ENCODE data around the gene HPN. TPM values are rescaled to one million over a fixed set of nuclear protein-coding genes. Genes with fewer than 3 reads are reported as not detected.
"Not testable (repeated sequence)": the region's sequence is repeated elsewhere in the genome, so short reads cannot be mapped to it uniquely, and the experiment has no call there.

Gene HPN
- total RNA-seq, 1 experiment from 2014 or later, result not detected

DNA sequence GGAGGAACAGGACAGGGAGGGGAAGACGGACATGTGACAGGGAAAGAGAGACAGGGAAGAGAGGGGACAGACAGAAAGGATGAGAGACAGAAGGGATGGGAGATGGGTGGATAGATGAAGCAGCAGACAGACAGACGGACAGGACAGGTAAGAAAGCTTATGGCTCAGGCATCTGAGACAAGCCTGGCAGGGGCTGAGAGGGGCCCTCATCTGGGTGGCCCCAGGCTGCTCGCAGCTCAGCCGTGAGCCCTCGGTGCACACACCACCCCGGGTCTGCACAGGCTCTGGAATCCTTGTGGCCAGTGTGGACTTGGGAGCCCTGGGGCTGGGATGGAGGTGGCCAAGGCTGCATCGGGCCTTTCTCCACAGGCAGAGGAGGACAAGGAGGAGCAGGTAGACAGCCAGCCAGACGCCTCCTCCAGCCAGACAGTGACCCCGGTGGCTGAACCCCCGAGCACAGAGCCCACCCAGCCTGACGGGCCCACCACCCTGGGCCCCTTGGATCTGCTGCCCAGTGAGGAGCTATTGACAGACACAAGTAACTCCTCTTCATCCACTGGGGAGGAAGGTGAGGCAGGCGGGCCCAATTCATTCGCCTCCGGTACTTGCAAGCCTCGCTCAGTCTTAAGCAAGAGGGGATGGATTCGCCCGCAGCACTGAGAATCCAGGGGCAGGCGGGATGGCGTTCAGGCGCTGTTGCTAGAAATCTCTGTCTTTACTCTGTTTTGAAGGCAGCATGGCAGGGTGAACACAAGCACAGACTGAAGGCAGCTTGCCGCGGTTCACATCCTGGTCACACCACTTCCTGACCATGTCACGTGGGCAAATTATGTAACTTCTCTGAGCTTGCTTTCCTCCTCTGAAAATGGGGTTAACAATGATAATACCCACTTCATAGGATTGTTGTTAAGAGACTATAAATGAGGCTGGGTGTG, 27.4 kb upstream of the HPN start:
- Histone ChIP-seq H3K27ac (no peak overlapping the region), H3K4me3 (no peak overlapping the region), H3K36me3 (peaks cover 86% of the 10 kb centered on the region), H3K4me1 (replicated peaks) (peaks cover 8% of the 10 kb centered on the region), H3K27me3 (replicated peaks) (no peaks in the 10 kb centered on the region), H3K9me3 (replicated peaks) (no peaks in the 10 kb centered on the region)
- DNase-seq (ENCODE audit: low read depth in 1 of 2, low spot score in 2 of 2), result peak in 1 of 2 experiments; percentile 36

DNA sequence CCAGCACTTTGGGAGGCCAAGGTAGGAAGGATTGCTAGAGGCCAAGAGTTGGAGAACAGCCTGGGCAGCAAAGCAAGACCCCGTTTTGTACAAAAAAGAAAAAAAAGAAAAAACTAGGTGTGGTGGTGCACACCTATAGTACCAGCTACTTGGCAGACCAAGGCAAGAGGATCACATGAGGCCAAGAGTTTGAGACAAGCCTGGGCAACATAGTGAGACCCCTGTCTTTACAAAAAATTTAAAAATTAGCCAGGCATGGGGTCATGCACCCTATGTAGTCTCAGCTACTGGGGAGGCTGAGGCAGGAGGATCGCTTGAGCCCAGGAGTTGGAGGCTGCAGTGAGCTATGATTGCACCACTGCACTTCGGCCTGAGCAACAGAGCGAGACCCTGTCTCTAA, 26.7 kb upstream of the HPN start:
- H3K36me3 ChIP-seq, result peaks cover 86% of the 10 kb centered on the region
- H3K9me3 ChIP-seq (replicated peaks), result not testable (repeated sequence)

DNA sequence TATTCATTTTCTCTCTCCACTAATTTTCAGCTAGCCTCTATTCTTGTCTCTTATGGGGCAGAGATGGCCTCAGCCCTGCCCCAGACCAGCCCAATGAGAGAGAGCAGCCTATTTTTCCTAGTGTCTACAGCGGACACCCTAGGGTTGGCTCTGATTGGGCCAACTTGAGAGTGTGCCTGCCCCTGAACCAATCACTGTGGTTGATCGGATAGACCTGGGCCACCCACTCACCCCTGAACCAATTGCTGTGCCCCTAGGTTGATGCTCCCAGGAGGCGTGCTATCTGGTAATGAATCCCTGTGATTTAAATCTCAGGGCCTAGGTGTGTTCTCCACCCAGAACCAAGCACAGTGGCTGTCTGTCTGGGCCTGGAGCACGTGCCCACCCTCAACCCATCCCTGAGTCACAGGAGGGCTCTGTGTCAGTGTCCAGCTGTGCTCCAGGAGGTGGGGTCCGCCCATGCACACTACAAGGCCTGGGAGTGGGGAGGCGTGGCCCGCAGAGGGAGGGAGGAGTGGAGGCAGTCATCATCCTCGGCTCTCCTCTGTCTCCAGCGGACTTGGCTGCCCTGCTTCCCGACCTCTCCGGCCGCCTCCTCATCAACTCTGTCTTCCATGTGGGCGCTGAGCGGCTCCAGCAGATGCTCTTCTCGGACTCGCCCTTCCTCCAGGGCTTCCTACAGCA, 26.1 kb upstream of the HPN start:
- H3K27me3 ChIP-seq (replicated peaks), result no peaks in the 10 kb centered on the region
- H3K9me3 ChIP-seq (replicated peaks), result no peaks in the 10 kb centered on the region
- H3K27ac ChIP-seq, result no peak overlapping the region
- H3K4me1 ChIP-seq (replicated peaks), result peaks cover 8% of the 10 kb centered on the region
- no peak for DNase-seq (ENCODE audit: low read depth in 1 of 2, low spot score in 2 of 2)
- H3K4me3 ChIP-seq, result no peak overlapping the region
- peaks cover 85% of the 10 kb centered on the region for H3K36me3 ChIP-seq

More for the DNA sequence above, 26.7 kb upstream of the HPN start:
- not testable (repeated sequence) for H3K27ac ChIP-seq; H3K4me1 ChIP-seq (replicated peaks); H3K4me3 ChIP-seq; H3K27me3 ChIP-seq (replicated peaks); DNase-seq (ENCODE audit: low read depth in 1 of 2, low spot score in 2 of 2)

DNA sequence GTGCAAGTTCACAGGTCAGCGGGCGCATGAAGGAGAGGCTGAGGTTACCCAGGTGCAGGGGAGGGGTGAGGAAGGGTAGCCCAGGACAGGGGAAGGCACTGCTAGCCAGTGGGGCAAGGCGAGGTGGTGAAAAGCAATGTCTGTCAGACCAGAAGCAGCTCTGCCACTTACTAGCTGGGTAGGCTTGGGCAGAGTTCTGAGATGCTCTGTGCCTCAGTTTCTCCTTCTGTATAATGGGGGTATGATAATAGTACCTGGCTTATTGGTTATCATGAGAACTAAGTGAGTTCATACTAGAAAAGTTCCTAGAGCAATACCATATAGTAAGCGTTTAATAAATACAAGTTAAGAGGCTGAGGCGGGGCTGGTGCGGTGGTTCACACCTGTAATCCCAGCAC, 25.6 kb upstream of the HPN start:
- H3K4me3 ChIP-seq, result no peak overlapping the region
- no peaks in the 10 kb centered on the region for H3K27me3 ChIP-seq (replicated peaks)
- peaks cover 85% of the 10 kb centered on the region for H3K36me3 ChIP-seq
- H3K4me1 ChIP-seq (replicated peaks), result peaks cover 8% of the 10 kb centered on the region
- no peak for DNase-seq (ENCODE audit: low read depth in 1 of 2, low spot score in 2 of 2)
- H3K27ac ChIP-seq, result no peak overlapping the region
- no peaks in the 10 kb centered on the region for H3K9me3 ChIP-seq (replicated peaks)

DNA sequence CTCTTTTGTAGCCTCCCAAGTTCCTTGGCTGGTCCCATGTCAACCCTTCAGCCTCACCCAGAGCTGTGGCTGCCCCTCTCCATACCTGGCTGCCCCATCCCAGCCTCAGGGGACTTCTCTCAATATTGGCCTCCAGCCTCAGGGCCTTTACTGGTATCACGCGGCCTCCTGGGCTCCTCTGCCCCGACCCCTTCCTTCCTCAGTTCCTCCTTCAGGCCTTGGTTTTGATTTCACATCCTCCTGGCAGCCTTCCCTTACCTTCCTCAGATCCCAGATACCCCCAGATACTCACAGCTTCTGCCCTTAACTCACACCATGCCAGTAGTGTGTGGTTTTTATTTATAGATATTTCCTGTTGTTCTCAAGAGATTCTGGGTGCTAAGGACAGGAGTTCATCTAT, 24.0 kb upstream of the HPN start:
- Histone ChIP-seq H3K27me3 (replicated peaks) (no peaks in the 10 kb centered on the region), H3K27ac (no peak overlapping the region), H3K36me3 (peaks cover 88% of the 10 kb centered on the region), H3K4me3 (no peak overlapping the region), H3K4me1 (replicated peaks) (peaks cover 7% of the 10 kb centered on the region), H3K9me3 (replicated peaks) (no peaks in the 10 kb centered on the region)
- no peak for DNase-seq (ENCODE audit: low read depth in 1 of 2, low spot score in 2 of 2)

DNA sequence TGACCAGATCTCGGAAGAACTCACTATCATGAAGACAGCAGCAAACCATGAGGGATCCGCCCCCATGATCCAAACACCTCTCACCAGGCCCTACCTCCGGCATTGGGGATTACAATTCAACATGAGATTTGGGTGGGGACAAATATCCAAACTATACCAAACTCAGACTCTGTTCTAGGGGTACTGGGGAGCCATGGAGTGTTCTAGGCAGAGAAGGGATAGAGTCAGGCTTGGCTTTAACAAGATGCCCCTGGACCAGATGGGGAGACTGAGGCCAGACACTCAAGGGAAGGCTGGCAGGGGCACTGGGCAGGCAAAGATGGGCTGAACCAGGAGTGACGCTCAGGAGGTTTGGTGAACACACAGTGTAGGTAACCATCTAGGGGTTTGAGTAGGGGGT, 23.1 kb upstream of the HPN start:
- Histone ChIP-seq H3K27me3 (replicated peaks) (no peaks in the 10 kb centered on the region), H3K4me1 (replicated peaks) (no peaks in the 10 kb centered on the region), H3K36me3 (peaks cover 86% of the 10 kb centered on the region), H3K4me3 (no peak overlapping the region), H3K9me3 (replicated peaks) (no peaks in the 10 kb centered on the region), H3K27ac (no peak overlapping the region)
- DNase-seq (ENCODE audit: low read depth in 1 of 2, low spot score in 2 of 2), result no peak

DNA sequence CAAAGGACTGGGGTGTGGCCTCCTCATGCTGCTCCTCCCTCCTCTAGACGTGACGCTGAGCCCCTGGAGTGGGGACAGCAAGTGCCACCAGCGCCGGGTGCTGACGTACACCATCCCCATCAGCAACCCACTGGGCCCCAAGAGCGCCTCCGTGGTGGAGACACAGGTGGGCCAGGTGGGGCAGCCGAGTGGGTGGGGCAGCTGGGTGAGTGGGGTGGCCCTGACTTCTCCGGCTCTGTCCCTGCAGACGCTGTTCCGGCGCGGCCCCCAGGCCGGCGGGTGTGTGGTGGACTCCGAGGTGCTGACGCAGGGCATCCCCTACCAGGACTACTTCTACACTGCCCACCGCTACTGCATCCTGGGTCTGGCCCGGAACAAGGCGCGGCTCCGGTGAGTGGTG, 22.4 kb upstream of the HPN start:
- peaks cover 86% of the 10 kb centered on the region for H3K36me3 ChIP-seq
- H3K4me1 ChIP-seq (replicated peaks), result no peaks in the 10 kb centered on the region

DNA sequence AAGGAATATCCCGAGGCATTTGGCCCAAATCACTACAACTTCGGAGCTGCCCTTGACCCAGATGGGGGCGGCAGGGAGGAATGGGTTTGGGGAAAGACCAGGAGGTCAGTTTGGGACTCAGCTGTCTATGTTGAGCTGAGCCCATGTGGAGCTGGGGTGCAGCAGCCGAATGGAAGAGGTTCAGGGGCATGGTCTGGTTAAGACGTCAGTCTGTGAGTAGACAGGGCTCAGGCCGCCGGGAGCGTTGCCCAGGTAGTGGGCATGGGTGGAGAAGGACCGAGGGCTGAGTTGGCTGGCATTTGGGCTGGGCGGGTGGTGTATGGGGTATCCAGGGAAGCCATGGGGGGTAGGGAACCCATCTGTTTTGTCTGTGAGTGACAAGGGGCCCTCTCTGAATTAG, 20.5 kb upstream of the HPN start:
- Histone ChIP-seq H3K27ac (no peak overlapping the region), H3K27me3 (replicated peaks) (no peaks in the 10 kb centered on the region), H3K9me3 (replicated peaks) (no peaks in the 10 kb centered on the region), H3K36me3 (peaks cover 83% of the 10 kb centered on the region), H3K4me3 (no peak overlapping the region), H3K4me1 (replicated peaks) (no peaks in the 10 kb centered on the region)
- DNase-seq (ENCODE audit: low read depth in 1 of 2, low spot score in 2 of 2), result no peak

More for the DNA sequence above, 22.4 kb upstream of the HPN start:
- Histone ChIP-seq H3K4me3 (no peak overlapping the region), H3K27me3 (replicated peaks) (no peaks in the 10 kb centered on the region), H3K27ac (no peak overlapping the region), H3K9me3 (replicated peaks) (no peaks in the 10 kb centered on the region)
- DNase-seq (ENCODE audit: low read depth in 1 of 2, low spot score in 2 of 2), result no peak

DNA sequence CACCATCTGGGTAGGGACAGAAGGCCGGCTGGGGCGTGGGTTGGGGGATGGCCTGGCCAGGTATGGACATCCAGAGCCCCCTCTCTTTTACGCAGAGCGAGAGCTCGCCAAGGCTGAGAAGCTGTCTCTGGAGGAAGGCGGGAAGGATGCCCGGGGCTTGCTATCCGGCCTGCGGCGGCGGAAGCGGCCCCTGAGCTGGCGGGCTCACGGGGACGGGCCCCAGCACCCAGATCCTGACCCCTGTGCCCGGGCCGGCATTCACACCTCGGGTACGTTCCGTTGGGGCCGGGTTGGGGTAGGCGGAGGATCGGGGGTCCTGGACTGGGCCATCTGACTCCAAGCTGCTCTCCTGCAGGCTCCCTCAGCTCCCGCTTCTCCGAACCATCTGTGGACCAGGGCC, 19.9 kb upstream of the HPN start:
- no peak overlapping the region for H3K27ac ChIP-seq
- no peaks in the 10 kb centered on the region for H3K9me3 ChIP-seq (replicated peaks)
- DNase-seq (ENCODE audit: low read depth in 1 of 2, low spot score in 2 of 2), result no peak
- H3K4me1 ChIP-seq (replicated peaks), result no peaks in the 10 kb centered on the region
- H3K4me3 ChIP-seq, result no peak overlapping the region
- no peaks in the 10 kb centered on the region for H3K27me3 ChIP-seq (replicated peaks)
- H3K36me3 ChIP-seq, result peaks cover 85% of the 10 kb centered on the region

DNA sequence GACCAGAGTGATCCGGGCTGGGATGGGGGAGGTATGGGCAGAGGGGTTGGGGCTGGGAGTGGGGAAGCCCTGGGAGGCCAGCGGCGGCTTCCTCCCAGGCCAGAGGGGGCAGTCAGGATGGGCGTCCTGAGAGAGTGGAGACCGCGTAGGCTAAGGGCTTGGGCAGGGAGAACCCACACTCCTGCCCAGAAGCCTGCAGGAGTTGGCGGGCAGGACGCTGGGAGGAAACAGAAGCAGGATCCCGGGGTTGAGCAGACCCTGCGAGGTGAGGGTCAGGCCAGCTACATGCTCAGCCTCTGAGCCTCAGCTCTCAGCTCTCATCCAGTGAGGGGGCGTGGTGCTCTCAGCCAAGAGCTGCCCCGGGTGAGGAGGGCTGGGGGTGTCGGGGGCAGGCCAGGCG, 19.1 kb upstream of the HPN start:
- Histone ChIP-seq H3K9me3 (replicated peaks) (no peaks in the 10 kb centered on the region), H3K4me3 (no peak overlapping the region), H3K36me3 (peaks cover 89% of the 10 kb centered on the region), H3K27me3 (replicated peaks) (no peaks in the 10 kb centered on the region), H3K27ac (no peak overlapping the region), H3K4me1 (replicated peaks) (no peaks in the 10 kb centered on the region)
- DNase-seq (ENCODE audit: low read depth in 1 of 2, low spot score in 2 of 2), result no peak

DNA sequence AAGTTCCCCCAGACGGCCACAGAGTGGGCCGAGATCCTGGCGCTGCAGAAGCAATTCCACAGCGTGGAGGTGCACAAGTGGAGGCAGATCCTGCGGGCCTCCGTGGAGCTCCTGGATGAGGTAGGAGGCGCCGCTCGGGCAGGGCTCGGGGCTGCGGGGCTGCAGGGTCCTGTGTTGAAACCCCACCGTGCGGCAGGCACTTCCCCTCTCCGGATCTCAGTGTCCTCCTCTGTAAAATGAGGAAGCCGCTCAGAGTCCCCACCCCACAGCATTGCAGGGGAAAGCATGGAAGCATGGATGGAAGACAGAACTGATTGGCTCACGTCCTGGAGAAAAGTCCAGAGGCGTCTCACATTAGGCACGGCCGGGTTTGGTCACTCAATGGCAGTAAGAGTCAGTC, 18.1 kb upstream of the HPN start:
- Histone ChIP-seq H3K27me3 (replicated peaks) (no peaks in the 10 kb centered on the region), H3K9me3 (replicated peaks) (no peaks in the 10 kb centered on the region), H3K36me3 (peaks cover 83% of the 10 kb centered on the region), H3K4me3 (no peak overlapping the region), H3K27ac (no peak overlapping the region), H3K4me1 (replicated peaks) (no peaks in the 10 kb centered on the region)
- DNase-seq (ENCODE audit: low read depth in 1 of 2, low spot score in 2 of 2), result no peak

DNA sequence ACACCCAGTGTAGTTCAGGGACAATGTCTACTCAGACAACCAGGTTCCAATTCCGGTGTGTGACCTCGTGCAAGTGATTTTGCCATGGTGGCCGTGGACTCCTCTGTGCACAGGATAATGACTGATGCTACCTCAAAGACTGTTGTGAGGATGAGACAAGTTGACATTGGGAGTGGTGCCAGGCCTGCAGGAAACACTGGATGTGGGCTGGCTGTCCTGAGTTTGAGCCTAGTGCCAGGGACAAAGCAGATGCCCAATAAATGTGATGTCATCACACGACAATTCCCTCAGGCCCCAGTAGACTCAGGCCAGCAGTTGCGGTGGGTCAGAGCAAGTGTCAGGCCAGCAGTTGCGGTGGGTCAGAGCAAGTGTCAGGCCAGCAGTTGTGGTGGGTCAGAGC, 17.4 kb upstream of the HPN start:
- H3K4me3 ChIP-seq, result no peak overlapping the region
- no peak for DNase-seq (ENCODE audit: low read depth in 1 of 2, low spot score in 2 of 2)
- H3K27ac ChIP-seq, result no peak overlapping the region
- H3K27me3 ChIP-seq (replicated peaks), result no peaks in the 10 kb centered on the region
- H3K9me3 ChIP-seq (replicated peaks), result no peaks in the 10 kb centered on the region
- no peaks in the 10 kb centered on the region for H3K4me1 ChIP-seq (replicated peaks)
- H3K36me3 ChIP-seq, result peaks cover 76% of the 10 kb centered on the region

DNA sequence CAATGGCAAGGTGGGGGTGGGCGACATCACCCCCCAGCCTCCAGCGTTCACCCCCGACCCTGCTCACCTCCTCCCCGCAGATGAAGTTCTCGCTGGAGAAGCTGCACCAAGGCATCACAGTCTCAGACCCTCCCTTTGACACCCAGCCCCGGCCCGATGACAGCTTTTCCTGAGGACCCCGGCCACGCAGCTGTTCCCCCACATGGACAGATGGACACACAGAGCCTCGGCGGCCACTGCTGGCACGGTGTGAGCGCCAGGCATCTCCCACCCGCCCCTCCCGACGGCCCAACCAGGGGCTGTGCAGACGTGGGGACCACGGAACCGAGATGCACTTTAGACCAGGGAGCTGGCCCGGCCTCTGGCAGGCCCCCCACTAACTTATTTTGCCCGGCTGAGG, 15.6 kb upstream of the HPN start:
- Histone ChIP-seq H3K9me3 (replicated peaks) (no peaks in the 10 kb centered on the region), H3K4me3 (no peak overlapping the region), H3K36me3 (peaks cover 61% of the 10 kb centered on the region), H3K4me1 (replicated peaks) (peaks cover 11% of the 10 kb centered on the region), H3K27ac (no peak overlapping the region), H3K27me3 (replicated peaks) (peaks cover 2% of the 10 kb centered on the region; the same call in 1 of the 2 replicates)
- DNase-seq (ENCODE audit: low read depth in 1 of 2, low spot score in 2 of 2), result no peak

DNA sequence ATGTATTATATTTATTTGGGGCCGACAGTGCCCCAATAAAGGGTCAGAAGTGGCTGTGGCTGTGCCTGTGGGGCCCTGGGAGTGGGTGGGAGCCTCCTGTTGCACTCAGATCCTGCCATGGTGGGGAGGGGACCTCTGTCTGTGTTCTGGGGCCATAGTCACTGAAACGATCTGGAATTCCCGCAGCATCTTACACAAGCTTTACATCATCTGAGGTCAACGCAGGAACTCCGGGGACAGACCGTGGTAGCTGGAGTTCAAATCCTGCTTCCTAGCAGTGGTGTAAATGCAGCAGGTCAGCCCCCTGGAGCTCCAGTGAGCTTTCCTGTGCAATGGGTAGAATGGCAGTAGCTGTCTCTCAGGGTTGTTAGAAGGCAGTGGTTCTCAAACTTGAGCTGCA, 15.1 kb upstream of the HPN start:
- H3K9me3 ChIP-seq (replicated peaks), result no peaks in the 10 kb centered on the region
- no peak for DNase-seq (ENCODE audit: low read depth in 1 of 2, low spot score in 2 of 2)
- peaks cover 3% of the 10 kb centered on the region; the same call in 1 of the 2 replicates for H3K27me3 ChIP-seq (replicated peaks)
- H3K27ac ChIP-seq, result no peak overlapping the region
- peaks cover 56% of the 10 kb centered on the region for H3K36me3 ChIP-seq
- peaks cover 15% of the 10 kb centered on the region for H3K4me1 ChIP-seq (replicated peaks)
- H3K4me3 ChIP-seq, result no peak overlapping the region
